GM12891 (cell line): ENCODE measurements around the gene PNPLA2.

Experiments used
- DNase-seq: peaks from one replicate; pipeline ENCODE4 v3.0.0; 2011; ENCODE audit warnings: low spot score; ENCODE audit not compliant: insufficient read length
- FAIRE-seq: peaks from 2 replicates; lab custom pipeline; 2011; peaks lifted over from hg19 to GRCh38; lab: Jason Lieb, UNC
- PAX5 ChIP-seq: IDR thresholded peaks from 2 replicates; pipeline ENCODE4 v1.6.1; 2011; ENCODE audit warnings: low read length, moderate library complexity, mild to moderate bottlenecking; ENCODE audit not compliant: insufficient read depth, severe bottlenecking
- POLR2A ChIP-seq: IDR thresholded peaks from 2 replicates; pipeline ENCODE4 v1.6.1; 2011; ENCODE audit warnings: low read depth, low read length, control low read depth
- POLR2AphosphoS5 ChIP-seq: IDR thresholded peaks from 2 replicates; pipeline ENCODE4 v1.6.1; 2011; ENCODE audit warnings: low read depth, low read length, control low read depth
- POU2F2 ChIP-seq: IDR thresholded peaks from 2 replicates; pipeline ENCODE4 v1.6.1; 2011; ENCODE audit warnings: low read depth, mild to moderate bottlenecking, control low read depth, low read length, moderate library complexity
- SPI1 ChIP-seq: IDR thresholded peaks from 2 replicates; pipeline ENCODE4 v1.6.1; 2011; ENCODE audit warnings: low read depth, low read length, control low read depth
- TAF1 ChIP-seq: IDR thresholded peaks from 2 replicates; pipeline ENCODE4 v1.6.1; 2011; ENCODE audit warnings: low read depth, low read length, control low read depth

The PNPLA2 gene

GRCh38 chr11:865462-866430, 47.0 kb downstream of the PNPLA2 start:
- DNase-seq (no peak), FAIRE-seq (no peak)
- no peak for TF ChIP-seq TAF1
- TF ChIP-seq SPI1: no peak
- TF ChIP-seq POLR2AphosphoS5: no peak
- TF ChIP-seq POU2F2: no peak
- no peak for TF ChIP-seq PAX5
- no peak for TF ChIP-seq POLR2A

DNA sequence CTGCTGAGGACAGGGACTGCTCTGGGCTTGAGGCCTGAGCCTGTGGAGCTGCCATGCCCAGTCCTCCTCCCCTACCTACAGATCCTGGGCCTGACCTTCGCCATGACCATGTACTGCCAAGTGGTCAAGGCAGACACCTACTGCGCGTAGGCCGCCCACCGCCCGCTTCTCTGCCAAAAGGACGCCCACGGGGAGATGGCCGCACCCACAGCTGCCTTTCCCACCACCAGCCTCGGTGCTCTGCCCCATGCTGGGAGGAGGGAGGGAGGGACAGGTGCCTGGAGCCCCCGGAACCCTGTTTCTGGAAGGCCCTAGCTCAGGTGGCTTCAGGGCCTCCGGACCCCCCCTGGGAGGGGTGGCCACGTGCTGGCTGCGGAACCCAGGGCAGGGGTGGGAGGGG, 47.8 kb downstream of the PNPLA2 start:
- FAIRE-seq: no peak
- no peak for DNase-seq
- TF ChIP-seq POLR2A: no peak
- no peak for TF ChIP-seq SPI1
- TF ChIP-seq PAX5: no peak
- no peak for TF ChIP-seq POU2F2
- TF ChIP-seq POLR2AphosphoS5: no peak
- TF ChIP-seq TAF1: no peak

- no peak for TF ChIP-seq POLR2A
- no peak for TF ChIP-seq POLR2AphosphoS5
- TF ChIP-seq TAF1: no peak
- no peak for TF ChIP-seq PAX5
- TF ChIP-seq POU2F2: no peak
- no peak for TF ChIP-seq SPI1
- no peak for FAIRE-seq
- DNase-seq: no peak
These were observed 49.2 kb downstream of the PNPLA2 start for GRCh38 chr11:867856-868358.

GRCh38 chr11:868394-868793, 49.7 kb downstream of the PNPLA2 start:
- TF ChIP-seq POU2F2 (no peak), POLR2A (no peak), TAF1 (no peak), SPI1 (no peak), POLR2AphosphoS5 (no peak), PAX5 (no peak)
- FAIRE-seq (no peak), DNase-seq (no peak)

DNA sequence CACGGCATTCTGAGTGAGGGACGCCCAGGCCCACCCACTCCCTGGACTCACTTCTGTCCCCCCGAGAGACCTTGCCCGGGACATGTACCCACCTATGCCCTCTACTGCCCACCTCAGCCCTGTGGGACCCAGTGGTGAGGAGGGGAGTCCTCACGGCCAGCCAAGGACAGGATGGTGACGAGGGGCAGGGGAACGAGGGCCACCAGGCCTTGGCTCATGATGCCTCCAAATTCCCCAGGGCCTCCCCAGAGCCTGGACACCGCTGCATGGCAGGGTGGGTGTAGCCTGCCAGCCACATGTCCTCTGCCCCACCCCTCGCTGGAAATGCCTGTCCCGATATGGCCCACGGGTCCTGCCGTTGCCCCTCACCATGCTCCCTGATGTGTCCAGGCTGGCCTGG, 50.1 kb downstream of the PNPLA2 start:
- FAIRE-seq (no peak), DNase-seq (no peak)
- TF ChIP-seq POLR2AphosphoS5 (no peak), TAF1 (no peak), POU2F2 (no peak), PAX5 (no peak), POLR2A (no peak), SPI1 (no peak)

DNA sequence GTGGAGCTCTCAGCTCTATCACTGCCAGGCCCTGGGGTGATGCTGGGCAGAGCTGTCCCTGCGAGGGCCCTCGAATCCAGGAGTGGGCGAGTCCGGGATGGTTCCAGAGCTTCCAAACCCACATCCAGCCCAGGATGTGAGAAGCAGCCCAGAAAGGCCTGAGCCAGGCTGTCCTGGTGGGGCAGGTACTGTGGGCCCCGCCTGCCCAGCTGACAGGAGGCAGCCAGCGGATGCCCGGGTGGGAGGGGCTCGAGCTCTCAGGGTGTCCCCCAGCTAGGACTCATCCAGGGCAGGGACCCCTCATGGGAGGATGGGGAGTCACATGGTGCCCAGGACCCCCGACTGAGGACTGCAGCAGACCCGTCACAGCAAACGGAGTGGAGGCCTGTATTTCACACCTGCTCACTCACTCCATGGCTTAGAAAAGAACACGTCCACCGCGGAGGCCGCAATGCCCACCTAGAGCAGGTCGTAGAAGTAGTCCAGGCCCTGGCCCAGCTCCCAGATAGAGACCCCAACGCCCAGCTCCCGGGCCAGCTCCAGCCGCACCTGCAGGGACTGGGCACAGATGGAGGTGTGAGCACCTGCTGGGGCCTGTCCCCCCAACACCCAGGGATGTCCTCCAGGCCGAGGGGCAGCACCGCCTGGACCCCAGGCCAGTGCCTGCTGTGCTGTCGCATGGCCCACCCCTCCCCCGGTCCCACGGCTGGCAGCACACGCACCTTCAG, 50.8 kb downstream of the PNPLA2 start:
- FAIRE-seq (no peak), DNase-seq (no peak)
- TF ChIP-seq PAX5 (no peak), TAF1 (no peak), POLR2AphosphoS5 (no peak), POU2F2 (no peak)

- TF ChIP-seq POU2F2: no peak
- TF ChIP-seq SPI1: no peak
- no peak for FAIRE-seq
- no peak for DNase-seq
These were observed 51.4 kb downstream of the PNPLA2 start for GRCh38 chr11:870127-870413.

GRCh38 chr11:870418-870817, 51.7 kb downstream of the PNPLA2 start:
- DNase-seq (no peak), FAIRE-seq (no peak)
- no peak for TF ChIP-seq POLR2AphosphoS5
- no peak for TF ChIP-seq POU2F2
- no peak for TF ChIP-seq SPI1
- TF ChIP-seq POLR2A: no peak
- no peak for TF ChIP-seq TAF1

DNA sequence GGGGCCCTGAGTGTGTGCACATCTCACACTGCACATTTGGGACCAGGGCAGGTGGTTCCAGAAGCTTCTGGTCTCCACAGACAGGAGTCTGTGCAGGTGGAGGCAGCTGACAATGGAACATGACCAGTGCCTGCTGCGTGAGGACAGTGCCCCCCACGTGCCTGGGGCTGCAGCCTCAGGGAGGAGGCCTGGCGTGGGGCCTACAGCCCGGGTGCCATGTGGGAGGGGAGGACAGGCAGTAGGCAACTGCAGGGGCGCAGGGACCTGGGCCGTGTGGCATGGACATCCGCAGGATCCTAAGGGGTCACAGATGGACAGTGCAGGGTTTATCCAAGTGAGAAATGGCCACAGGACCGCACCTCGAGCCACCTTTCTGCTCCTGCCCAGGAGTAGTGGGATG, 52.8 kb downstream of the PNPLA2 start:
- FAIRE-seq (no peak), DNase-seq (no peak)
- no peak for TF ChIP-seq PAX5
- TF ChIP-seq TAF1: no peak
- no peak for TF ChIP-seq POLR2A

DNA sequence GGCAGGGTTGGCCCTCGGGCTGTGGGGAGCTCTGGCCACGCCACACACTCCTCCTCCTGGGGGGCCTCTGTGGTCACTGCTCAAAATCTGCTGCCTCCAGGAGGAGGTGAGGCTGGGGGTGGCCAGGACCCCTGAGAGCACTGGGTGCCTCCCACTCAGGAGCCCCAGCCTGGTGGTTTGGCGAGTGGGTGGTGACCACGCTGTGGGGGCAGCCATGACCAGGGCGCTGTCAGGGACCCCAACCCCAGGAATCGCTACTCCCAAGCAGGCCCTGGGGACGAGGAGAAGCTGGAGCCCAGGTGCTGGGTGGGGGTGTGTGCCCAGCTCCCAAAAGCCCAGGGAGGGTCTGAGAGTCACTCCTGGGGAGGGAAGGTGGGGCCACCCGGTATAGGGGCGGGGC, 54.1 kb downstream of the PNPLA2 start:
- TF ChIP-seq SPI1 (no peak), TAF1 (no peak), POLR2A (no peak), POLR2AphosphoS5 (no peak), PAX5 (no peak), POU2F2 (no peak)
- DNase-seq (no peak), FAIRE-seq (no peak)
